HG03135 (cell line): ENCODE data around the gene STK32C.
"Not testable (repeated sequence)": the region's sequence is repeated elsewhere in the genome, so short reads cannot be mapped to it uniquely, and the experiment has no call there.

ENCODE experiments used
- ATAC-seq: cut with Tn5 transposase; IDR thresholded peaks from one replicate; pipeline ENCODE4 v1.9.1; 2021; ENCODE audit warnings: mild to moderate bottlenecking, moderate library complexity; ENCODE audit not compliant: unreplicated experiment

Gene STK32C

GRCh38 chr10:132160834-132161622 is 146.7 kb downstream of the STK32C start:
- not testable (repeated sequence) for ATAC-seq

GRCh38 chr10:132160231-132160630 is 147.5 kb downstream of the STK32C start:
- ATAC-seq, result not testable (repeated sequence)

- ATAC-seq, result not testable (repeated sequence)
Observed at GRCh38 chr10:132159302-132160230, 148.2 kb downstream of the STK32C start.

DNA sequence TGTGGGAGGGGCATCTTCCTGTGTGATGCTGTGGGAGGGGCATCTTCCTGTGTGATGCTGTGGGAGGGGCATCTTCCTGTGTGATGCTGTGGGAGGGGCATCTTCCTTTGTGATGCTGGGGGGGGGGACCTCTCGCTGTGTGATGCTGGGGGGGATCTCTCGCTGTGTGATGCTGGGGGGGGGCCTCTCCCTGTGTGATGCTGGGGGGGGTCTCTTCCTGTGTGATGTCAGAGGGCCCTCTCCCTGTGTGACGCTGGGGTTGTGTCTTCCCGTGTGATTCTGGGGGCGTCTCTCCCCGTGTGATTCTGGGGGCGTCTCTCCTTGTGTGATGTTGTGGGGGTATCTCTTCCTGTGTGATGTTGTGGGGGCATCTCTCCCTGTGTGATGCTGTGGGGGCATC is 148.9 kb downstream of the STK32C start:
- ATAC-seq, result no peak

DNA sequence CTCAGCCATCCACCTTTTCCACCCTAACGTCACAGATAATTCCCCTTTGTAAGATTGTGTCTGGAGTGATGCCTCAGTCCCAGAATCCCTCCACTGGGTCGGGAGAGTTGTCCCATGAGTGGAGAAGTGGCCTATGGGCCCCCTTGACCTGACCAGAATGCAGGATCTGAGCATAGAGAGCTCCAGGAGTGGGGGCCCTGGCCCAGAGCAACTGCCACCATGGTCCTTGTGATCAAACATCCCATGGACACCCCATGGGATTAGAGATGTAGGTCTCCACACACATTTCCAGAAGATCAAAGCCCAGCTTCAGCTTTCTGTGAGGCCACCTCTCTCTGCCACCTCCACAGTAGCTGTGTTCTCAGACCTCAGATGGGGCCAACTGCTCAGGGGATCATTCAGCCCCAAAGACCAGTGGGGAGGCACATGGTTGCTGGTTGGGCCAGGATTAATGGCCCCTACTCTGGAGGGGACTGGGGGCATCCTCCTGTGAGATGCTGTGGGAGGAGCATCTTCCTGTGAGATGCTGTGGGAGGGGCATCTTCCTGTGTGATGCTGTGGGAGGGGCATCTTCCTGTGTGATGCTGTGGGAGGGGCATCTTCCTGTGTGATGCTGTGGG is 149.5 kb downstream of the STK32C start:
- no peak for ATAC-seq
